ENCODE data around the gene SPRY4.

The SPRY4 gene

DNA sequence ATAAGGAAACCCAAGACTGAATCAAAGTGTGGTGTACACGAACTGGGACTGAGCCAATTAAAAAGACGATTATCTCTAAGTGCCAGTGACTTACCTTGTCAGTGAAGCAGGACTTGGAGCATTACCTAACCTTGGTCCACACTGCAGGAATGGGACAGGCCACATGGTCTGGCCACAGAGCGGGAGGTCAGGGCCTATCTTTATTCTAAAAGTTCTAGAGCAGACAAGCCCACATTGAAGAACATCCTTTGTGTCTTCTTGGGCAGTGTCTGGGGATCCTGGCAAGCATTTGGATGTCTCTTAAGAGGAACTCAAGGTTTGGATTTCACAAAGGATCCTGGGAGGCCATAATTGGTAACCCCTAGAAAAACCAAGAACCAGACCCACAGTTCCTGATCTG is 16.5 kb downstream of the SPRY4 start:
- TF ChIP-seq, protein P1, sequence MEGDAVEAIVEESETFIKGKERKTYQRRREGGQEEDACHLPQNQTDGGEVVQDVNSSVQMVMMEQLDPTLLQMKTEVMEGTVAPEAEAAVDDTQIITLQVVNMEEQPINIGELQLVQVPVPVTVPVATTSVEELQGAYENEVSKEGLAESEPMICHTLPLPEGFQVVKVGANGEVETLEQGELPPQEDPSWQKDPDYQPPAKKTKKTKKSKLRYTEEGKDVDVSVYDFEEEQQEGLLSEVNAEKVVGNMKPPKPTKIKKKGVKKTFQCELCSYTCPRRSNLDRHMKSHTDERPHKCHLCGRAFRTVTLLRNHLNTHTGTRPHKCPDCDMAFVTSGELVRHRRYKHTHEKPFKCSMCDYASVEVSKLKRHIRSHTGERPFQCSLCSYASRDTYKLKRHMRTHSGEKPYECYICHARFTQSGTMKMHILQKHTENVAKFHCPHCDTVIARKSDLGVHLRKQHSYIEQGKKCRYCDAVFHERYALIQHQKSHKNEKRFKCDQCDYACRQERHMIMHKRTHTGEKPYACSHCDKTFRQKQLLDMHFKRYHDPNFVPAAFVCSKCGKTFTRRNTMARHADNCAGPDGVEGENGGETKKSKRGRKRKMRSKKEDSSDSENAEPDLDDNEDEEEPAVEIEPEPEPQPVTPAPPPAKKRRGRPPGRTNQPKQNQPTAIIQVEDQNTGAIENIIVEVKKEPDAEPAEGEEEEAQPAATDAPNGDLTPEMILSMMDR (IDR thresholded peaks at IDR 0.05; ENCODE audit: low read depth, low read length), result no peak
- H3K4me3 ChIP-seq (ENCODE audit: low read depth, low read length), result no peak overlapping the region

DNA sequence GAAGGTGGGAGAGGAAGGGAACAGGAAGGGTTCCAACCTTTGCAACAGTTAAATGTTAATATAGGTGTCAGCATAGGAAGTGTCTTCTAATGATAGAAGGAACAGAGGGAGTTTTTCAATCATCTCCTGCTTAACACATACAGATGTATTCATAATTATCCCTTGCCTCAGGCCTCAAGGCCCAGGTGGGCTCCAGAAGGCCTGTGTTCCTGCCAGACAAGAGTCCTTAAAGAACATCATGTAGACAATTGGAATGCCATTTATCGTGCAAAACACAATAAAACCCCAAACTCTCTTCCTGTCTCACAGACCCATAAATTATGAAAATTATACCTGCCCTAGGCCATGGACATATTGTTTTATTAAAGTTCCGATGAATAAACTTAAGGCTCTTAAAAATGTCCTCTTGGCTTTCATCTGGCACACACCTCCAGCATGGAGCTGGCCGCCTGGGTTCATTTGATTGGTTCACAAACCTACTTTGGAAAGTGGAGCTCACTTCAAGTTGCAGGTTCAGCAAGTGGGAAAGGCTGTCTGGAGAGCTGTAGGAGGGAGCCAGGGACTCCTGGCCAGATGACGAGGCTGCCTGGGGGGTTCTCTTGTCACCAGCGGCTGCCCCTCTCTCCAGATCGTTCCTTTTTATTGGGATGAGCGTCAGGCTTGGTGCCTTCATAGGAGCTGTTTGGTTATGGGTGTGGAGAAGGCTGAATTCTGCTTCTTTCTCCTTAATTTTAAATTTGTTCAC is 17.5 kb downstream of the SPRY4 start:
- TF ChIP-seq, protein P1 (IDR thresholded peaks at IDR 0.05; ENCODE audit: low read depth, low read length), result no peak
- H3K4me3 ChIP-seq (ENCODE audit: low read depth, low read length), result no peak overlapping the region

DNA sequence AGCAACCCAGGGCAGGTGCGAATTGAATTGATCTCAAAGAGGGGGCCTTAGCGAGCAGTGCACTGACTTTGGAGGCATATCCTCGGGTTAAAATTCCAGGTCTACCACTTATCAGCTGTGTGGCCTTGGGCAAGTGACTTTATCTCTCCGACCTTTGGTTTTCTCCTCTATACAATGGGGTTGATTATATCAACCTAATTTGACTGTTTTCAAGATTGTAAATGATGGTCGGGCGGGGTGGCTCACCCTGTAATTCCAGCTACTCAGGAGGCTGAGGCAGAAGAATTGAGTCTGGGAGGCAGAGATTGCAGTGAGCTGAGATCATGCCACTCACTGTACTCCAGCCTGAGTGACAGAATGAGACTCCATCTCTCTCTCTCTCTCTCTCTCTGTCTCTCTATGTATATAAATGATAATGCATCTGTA is 18.7 kb downstream of the SPRY4 start:
- TF ChIP-seq, protein P1 (IDR thresholded peaks at IDR 0.05; ENCODE audit: low read depth, low read length), result no peak
- no peak overlapping the region for H3K4me3 ChIP-seq (ENCODE audit: low read depth, low read length)

DNA sequence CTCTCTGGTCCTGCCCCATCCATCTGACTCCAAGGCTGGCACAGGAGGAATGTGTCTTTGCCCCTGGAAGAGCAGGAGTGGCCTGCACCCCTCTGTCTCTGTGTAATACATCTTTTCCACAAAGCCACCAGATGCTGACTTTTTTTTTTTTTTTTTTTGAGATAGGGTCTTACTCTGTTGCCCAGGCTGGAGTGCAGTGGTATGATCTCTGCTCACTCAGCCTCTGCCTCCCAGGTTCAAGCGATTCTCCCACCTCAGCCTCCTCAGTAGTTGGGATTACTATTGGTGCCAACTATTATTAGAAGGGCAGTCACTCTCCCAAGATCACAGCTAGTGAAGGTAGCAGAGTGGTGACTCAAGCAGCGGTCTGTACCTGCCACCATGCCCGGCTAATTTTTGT is 19.6 kb downstream of the SPRY4 start:
- no peak overlapping the region for H3K4me3 ChIP-seq (ENCODE audit: low read depth, low read length)

DNA sequence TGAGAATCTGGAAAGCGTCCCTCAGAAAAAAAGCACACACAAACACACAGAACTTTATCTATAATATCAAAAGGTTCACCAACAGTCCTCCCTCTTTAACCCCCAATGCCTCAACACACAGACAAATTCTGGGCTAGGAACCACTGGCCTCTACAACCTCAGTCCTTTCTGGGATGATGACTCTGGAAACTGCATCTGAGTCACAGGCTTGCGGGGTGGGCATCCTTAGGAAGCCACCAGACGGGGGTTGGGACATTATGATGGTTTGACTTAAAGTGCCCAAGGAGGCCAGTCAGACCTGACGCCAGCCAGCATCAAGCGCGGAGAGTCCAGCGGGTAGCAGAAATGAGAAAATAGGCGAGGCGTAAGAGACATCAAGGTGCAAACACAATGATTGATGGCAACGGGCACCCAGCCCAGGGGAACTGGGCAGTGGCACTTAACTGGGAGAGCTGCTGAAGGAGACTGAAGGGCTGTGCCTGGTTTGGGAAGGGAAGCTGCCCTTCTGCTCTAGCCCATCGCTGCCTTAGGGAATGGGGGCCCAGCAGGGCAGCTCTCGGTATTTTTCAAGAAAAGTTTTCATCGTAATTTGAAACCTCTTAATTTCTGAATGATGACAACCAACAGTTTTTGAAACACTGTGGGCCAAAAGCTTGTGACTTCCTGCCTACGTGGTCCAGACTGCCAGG is 20.7 kb downstream of the SPRY4 start:
- H3K4me3 ChIP-seq (ENCODE audit: low read depth, low read length), result no peak overlapping the region
- TF ChIP-seq, protein P1 (IDR thresholded peaks at IDR 0.05; ENCODE audit: low read depth, low read length), result no peak

More for the DNA sequence above, 19.6 kb downstream of the SPRY4 start:
- TF ChIP-seq, protein P1 (IDR thresholded peaks at IDR 0.05; ENCODE audit: low read depth, low read length), result no peak

DNA sequence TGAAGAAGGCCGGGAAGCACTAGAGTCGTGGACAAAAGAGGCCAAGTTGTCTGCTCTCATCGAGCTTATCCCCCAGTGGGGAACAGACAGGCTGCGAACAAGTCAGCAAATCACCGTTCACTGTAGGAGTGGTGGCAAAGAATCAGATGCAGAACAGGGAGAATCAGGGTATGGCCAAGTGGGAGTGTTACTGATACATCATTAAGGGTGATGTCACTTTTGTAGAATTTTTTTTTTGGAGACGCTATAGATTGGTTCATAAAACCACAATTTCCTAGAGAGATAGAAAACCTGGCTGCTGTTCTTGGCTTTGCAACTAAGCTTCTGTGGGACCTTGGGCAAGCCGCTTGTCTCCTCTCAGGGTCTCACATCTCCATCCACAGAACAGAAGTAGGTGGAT is 21.3 kb downstream of the SPRY4 start:
- TF ChIP-seq, protein P1 (IDR thresholded peaks at IDR 0.05; ENCODE audit: low read depth, low read length), result no peak
- H3K4me3 ChIP-seq (ENCODE audit: low read depth, low read length), result no peak overlapping the region

DNA sequence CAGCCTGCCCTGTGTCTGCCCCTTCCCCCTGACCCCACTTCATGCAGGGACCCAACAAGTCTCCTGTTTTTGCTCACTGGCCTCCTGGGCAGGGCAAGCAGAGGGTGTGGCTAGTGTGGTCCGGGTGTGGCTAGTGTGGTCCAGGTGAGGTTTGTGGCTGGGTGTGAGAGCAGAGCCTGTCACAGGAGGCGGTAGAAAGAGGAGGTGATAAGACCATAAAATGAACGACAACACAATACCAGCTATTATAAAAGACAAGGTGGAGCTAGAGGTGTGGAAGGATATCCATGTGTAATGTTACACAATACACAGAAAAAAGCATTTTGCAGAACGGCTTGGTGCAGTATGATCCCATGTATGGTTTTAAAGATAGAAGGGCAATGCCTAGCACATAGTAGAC is 23.3 kb downstream of the SPRY4 start:
- no peak overlapping the region for H3K4me3 ChIP-seq (ENCODE audit: low read depth, low read length)
- TF ChIP-seq, protein P1 (IDR thresholded peaks at IDR 0.05; ENCODE audit: low read depth, low read length), result no peak

Measured in WI38 (cell line).